HT-29 (cell line): ENCODE data around the gene KRTAP5-9. TPM values are rescaled to one million over a fixed set of nuclear protein-coding genes. Genes with fewer than 3 reads are reported as not detected.
"Not testable (repeated sequence)": the region's sequence is repeated elsewhere in the genome, so short reads cannot be mapped to it uniquely, and the experiment has no call there.

ENCODE experiments used
- DNase-seq: peaks from one replicate; pipeline ENCODE4 v3.0.0-alpha.2; 2015; ENCODE audit warnings: low spot score
- total RNA-seq: library from RNA; depleted of rRNA; stranded (reverse); fragments of >200 nt; shearing (Covaris generic); gene quantifications from 2 replicates; pipeline ENCODE4 v1.2.3, GENCODE V29; 2014

Gene KRTAP5-9
- total RNA-seq, 1 experiment from 2014 or later, result not detected

DNA sequence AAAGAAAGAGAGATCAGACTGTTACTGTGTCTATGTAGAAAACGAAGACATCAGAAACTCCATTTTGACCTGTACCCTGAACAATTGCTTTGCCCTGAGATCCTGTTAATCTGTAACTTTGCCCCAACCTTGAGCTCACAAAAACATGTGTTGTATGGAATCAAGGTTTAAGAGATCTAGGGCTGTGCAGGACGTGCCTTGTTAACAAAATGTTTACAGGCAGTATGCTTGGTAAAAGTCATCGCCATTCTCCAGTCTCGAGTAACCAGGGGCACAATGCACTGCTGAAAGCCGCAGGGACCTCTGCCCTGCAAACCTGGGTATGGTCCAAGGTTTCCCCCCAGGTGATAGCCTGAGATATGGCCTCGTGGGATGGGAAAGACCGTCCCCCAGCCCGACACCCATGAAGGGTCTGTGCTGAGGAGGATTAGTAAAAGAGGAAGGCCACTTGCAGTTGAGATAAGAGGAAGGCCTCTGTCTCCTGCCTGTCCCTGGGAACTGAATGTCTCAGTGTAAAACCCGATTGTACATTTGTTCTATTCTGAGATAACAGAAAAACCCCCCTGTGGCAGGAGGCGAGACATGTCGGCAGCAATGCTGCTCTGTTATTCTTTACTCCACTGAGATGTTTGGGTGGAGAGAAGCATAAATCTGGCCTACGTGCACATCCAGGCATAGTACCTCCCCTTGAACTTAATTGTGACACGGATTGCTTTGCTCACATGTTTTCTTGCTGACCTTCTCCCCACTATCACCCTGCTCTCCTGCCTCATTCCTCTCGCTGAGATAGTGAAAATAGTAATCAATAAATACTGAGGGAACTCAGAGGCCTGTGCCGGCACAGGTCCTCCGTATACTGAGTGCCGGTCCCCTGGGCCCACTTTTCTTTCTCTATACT, 13.3 kb upstream of the KRTAP5-9 start:
- DNase-seq, result not testable (repeated sequence)

- no peak for DNase-seq
Observed at GRCh38 chr11:71535825-71536224, 12.4 kb upstream of the KRTAP5-9 start.

DNA sequence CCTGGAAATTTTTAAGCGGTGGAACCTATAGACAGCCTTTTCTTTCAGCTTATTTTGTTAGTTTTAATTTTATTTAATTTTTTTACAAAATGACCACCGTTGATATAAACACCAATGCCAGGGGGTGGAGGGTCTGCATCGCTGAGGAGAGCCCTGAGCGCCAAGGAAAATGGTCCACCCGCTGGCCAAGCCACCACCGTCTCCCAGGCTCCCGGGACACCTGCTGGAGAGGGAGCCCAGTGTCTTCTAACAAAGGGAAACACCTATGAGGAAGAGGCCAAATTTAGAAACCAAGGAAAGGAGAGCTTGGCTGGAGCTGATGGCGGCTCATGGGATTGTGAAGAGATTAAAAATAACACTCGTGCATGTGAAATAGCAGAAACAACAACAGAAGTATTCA, 10.7 kb upstream of the KRTAP5-9 start:
- DNase-seq, result no peak

DNA sequence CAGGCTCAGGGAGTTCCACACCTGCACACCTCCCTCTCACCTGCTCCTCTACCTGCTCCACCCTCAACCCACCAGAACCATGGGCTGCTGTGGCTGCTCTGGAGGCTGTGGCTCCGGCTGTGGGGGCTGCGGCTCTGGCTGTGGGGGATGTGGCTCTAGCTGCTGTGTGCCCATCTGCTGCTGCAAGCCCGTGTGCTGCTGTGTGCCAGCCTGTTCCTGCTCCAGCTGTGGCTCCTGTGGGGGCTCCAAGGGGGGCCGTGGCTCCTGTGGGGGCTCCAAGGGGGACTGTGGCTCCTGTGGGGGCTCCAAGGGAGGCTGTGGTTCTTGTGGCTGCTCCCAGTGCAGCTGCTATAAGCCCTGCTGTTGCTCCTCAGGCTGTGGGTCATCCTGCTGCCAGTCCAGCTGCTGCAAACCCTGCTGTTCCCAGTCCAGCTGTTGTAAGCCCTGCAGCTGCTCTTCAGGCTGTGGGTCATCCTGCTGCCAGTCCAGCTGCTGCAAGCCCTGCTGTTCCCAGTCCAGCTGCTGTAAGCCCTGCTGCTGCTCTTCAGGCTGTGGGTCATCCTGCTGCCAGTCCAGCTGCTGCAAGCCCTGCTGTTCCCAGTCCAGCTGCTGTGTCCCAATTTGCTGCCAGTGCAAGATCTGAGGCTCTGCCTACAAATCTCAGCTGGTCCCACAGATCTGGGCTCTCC, 10.1 kb upstream of the KRTAP5-9 start, which contains the start of gene KRTAP5-8:
KRTAP5-8 (plus strand) TSS at position 49 of the 689 bp plus-strand sequence; CDS start at position 80, 31 bp downstream.
- not testable (repeated sequence) for DNase-seq

DNA sequence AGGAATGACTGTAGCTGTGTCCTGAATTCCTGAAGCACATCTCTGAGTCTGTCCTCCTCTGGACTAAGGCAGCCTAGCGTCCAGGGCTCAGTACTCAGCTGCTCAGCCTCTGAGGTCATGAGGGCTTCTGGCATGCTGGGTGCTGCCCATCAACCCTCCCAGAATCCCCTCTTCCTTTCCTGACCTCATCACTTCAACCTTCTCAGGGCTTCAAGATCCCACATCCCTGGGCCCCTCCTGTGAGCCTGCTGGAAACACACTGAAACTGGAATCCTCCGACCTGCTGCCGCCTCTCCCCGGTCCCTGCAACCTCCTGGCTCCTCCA, 9.6 kb upstream of the KRTAP5-9 start:
- DNase-seq, result no peak

GRCh38 chr11:71539017-71539416, 9.2 kb upstream of the KRTAP5-9 start:
- no peak for DNase-seq

GRCh38 chr11:71539971-71540370, 8.2 kb upstream of the KRTAP5-9 start:
- not testable (repeated sequence) for DNase-seq

DNA sequence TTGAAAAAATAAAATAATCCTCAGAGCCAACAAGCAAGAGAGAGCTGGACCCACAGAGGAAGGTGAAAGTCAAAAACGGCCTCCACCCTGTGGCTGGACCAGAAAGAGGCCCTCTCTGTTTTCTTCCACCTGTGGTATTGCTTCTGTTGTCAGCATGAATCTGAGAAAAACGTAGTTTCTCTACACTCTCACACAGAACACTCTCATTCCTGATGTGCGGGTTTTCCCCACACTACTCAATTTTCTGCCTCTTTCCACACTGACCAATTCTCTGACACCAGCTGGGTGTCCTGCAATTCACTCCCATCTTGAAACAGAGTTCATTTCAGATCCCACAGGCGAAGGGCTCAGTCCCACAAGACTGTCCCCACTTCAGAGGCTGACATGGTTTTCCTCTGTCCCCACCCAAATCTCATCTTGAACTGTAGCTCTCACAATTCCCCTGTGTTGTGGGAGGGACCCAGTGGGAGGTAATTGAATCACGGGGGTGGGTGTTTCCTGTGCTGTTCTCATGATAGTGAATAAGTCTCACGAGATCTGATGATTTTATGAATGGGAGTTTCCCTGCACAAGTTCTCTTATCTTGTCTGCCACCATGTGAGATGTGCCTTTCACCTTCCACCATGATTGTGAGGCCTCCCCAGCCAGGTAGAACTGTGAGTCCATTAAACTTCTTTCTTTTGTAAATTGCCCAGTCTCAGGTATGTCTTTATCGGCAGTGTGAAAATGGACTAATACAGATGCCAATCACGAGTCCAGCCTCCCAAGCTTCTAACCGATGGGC, 7.5 kb upstream of the KRTAP5-9 start:
- not testable (repeated sequence) for DNase-seq

DNA sequence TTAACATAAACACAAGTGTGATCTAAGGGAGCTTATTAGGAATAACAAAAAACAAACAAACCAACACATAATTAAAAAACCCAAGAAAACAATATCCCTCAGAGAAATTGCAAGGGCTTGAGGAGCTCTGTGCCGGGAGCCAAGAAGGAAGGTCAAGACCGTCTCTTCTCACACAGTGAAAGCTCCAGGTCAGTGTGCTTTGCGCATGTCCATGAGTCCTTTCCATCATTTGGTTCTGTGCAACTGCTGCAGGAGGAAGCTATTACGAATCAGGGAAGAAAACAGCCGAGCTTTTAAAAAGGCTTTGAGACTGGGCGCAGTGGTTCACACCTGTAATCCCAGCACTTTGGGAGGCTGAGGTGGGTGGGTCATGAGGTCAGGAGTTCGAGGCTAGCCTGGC, 5.8 kb upstream of the KRTAP5-9 start:
- no peak for DNase-seq

DNA sequence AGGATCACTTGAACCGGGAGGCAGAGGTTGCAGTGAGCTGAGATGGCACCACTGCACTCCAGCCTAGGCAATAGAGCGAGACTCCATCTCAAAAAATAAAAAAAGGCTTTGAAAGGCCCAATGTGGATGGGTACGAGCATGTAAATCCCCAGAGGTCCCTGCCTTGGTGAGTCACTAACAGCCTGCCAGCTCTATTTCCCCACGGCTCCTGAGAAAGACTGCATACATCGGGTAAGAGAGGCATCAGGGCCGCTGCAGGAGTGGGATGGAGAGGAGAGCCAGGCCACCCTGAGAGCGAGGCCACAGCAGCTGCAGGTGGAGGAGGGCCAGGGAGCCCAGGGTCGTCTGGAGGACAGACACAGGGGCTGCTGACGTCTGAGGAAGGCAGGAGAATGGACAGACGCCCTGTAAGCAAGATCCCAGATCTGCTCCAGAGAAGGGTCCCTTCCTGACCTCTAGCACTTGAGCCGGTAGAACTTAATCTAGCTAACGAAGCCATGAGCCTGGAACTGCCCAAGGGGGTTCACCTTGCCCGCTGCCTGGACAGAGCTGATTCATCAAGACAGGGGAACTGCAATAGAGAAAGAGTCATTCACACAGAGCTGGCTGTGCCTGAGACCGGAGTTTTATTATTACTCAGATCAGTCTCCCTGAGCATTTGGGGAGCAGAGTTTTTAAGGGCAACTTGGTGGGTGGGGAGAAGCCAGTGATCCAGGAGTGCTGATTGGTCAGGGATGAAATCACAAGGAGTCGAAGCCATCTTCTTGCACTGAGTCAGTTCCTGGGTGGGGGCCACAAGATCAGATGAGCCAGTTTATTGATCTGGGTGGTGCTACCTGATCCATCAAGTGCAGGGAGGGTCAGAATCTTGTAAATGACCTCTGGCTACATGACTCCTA, 5.1 kb upstream of the KRTAP5-9 start:
- no peak for DNase-seq

GRCh38 chr11:71543866-71544265, 4.4 kb upstream of the KRTAP5-9 start:
- DNase-seq, result no peak

- DNase-seq, result no peak
Observed at GRCh38 chr11:71544525-71545214, 3.5 kb upstream of the KRTAP5-9 start.

DNA sequence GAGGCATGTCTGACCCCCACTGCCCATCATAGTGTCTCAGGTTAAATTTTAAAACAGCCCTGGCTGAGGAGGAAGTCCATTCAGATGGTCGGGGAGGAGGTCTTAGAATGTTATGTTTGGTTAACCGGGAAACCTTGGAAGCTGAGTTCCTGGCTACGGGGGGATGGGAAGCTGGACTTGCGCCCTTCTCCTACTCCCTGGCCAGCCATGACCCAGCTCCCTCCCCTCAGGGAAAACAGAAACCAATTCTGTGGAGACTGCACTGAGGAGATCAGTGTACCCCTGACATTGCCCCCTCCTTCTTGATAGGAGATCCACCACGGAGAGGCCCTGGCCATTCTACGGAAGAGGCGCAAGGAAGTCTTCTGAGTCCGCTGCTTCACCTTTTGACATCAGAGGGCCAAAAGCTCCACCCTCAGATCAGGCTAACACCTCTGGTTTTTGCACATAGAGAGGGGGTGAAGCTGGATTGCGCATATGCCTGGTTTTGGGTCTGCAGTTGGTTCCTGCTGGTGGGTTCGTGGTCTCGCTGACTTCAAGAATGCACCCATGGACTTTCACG, 2.7 kb upstream of the KRTAP5-9 start:
- no peak for DNase-seq

DNA sequence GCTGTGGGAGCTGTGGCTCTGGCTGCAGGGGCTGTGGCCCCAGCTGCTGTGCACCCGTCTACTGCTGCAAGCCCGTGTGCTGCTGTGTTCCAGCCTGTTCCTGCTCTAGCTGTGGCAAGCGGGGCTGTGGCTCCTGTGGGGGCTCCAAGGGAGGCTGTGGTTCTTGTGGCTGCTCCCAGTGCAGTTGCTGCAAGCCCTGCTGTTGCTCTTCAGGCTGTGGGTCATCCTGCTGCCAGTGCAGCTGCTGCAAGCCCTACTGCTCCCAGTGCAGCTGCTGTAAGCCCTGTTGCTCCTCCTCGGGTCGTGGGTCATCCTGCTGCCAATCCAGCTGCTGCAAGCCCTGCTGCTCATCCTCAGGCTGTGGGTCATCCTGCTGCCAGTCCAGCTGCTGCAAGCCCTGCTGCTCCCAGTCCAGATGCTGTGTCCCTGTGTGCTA, 514 bp downstream of the KRTAP5-9 start:
- no peak for DNase-seq

DNA sequence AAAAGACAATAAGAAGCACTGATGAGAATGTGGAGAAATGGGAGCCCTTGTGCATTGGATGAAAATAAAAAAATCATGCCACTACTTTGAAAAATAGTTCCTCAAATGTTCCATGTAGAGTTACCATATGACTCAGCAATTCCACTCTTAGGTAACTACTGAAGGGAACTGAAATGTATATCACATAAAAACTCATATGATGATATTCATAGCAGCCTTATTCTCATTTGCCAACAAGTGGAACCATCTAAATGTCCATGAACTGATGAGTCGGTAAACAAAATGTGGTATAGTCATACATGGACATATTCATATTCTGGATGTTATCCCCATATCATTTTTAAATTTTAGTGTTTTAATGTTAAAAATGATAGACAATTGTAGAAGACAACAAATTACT, 3.5 kb downstream of the KRTAP5-9 start:
- DNase-seq, result no peak

- DNase-seq, result no peak
Observed at GRCh38 chr11:71554996-71555395, 6.8 kb downstream of the KRTAP5-9 start.

- DNase-seq, result no peak
Observed at GRCh38 chr11:71555508-71555907, 7.3 kb downstream of the KRTAP5-9 start.

DNA sequence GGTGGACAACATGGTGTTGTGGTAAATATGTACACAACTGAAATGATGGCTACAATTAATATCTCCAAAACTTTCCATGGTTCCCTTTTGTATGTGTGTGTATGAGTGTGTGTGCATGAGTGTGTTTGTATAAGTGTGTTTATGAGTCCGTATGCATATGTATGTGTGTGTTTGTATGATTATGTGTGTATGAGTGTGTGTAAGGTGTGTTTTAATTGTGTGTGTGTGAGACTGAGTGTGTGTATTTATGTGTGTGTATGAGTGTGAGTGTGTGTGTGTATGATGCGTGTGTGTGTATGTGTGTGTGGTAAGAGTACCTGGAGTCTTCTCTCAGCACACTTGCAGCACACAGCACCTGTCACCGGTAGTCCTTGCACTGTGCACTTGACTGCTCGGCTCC, 7.8 kb downstream of the KRTAP5-9 start:
- DNase-seq, result no peak

GRCh38 chr11:71557257-71557656, 9.0 kb downstream of the KRTAP5-9 start:
- no peak for DNase-seq

DNA sequence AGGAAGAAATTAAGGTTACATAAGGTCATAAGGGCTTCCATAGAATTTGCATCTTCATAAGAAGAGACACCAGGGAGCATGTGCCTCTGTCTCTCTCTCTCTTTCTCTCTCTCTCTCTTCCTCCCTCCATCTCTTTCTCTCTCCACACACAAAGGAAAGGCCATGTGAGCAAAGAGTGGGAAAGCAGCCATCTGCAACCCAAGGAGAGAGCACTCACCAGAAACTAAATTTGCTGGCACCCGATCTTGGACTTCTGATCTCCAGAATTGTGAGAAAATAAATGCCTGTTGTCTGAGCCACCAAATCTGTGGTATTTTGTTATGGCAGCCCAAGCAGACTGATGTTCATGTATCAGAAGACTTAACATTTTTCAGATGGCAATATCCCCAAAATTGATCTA, 10.8 kb downstream of the KRTAP5-9 start:
- DNase-seq, result no peak
